K562 (cell line): ENCODE results near the gene SH2D3A. TPM values are rescaled to one million over a fixed set of nuclear protein-coding genes. Genes with fewer than 3 reads are reported as not detected.

ENCODE experiments used
- IFI16 ChIP-seq: fragments of 250-450 bp; sonication (Bioruptor Pico); IDR thresholded peaks from 2 replicates; pipeline ENCODE4 v2.1.2; 2022; ENCODE audit warnings: mild to moderate bottlenecking, inconsistent platforms
- ILK ChIP-seq: fragments of 450-650 bp; IDR thresholded peaks from 2 replicates; pipeline ENCODE4 v1.6.1; 2016; ENCODE audit warnings: missing genetic modification characterization, low read depth, mild to moderate bottlenecking, missing compliant biosample characterization, moderate library complexity, borderline replicate concordance
- MITF ChIP-seq: IDR thresholded peaks from 2 replicates; pipeline ENCODE4 v1.6.1; 2014; ENCODE audit warnings: antibody characterized with exemption
- NR2C1 ChIP-seq, 2 experiments: fragments of 450-650 bp; IDR thresholded peaks; 2 replicates each; pipeline ENCODE4 v1.6.1; 2017; ENCODE audit warnings: mild to moderate bottlenecking in 2 of 2, antibody characterized with exemption in 1 of 2, inconsistent platforms in 1 of 2, missing compliant biosample characterization in 1 of 2, missing genetic modification characterization in 1 of 2
- POU5F1 ChIP-seq: fragments of 150-350 bp; IDR thresholded peaks from 2 replicates; pipeline ENCODE4 v1.6.1; 2014; ENCODE audit warnings: borderline replicate concordance, low read length, low read depth, mild to moderate bottlenecking; ENCODE audit not compliant: partially characterized antibody
- SIN3A ChIP-seq, 2 experiments: fragments of 150-350 bp in 1 of 2; IDR thresholded peaks; 2 replicates each; pipeline ENCODE4 v1.6.1; 2011 to 2016; ENCODE audit warnings: borderline replicate concordance in 2 of 2, low read depth in 2 of 2, low read length in 2 of 2, mild to moderate bottlenecking in 2 of 2, moderate library complexity in 2 of 2; ENCODE audit not compliant: control insufficient read depth in 1 of 2
- SPI1 ChIP-seq: IDR thresholded peaks from 2 replicates; pipeline ENCODE4 v1.6.1; 2011; ENCODE audit warnings: low read depth, low read length, control low read depth, borderline replicate concordance
- ZNF146 ChIP-seq: IDR thresholded peaks from one replicate; pipeline ENCODE4 v1.6.1; 2018; ENCODE audit warnings: missing compliant biosample characterization; ENCODE audit not compliant: unreplicated experiment
- ZNF239 ChIP-seq: fragments of 250-450 bp; sonication (Bioruptor Pico); IDR thresholded peaks from 2 replicates; pipeline ENCODE4 v1.4.0; 2020; ENCODE audit warnings: mild to moderate bottlenecking
- polyA plus RNA-seq, 8 experiments: library from polyadenylated mRNA; depleted of rRNA in 4 of 8; stranded (reverse) in 5 of 8; unstranded in 3 of 8; fragments of >200 nt; fragmentation: Nextera tagmentation in 2 of 8; fragmentation: Illumina TruSeq in 1 of 8; extraction: Ambion mirVana in 2 of 8; extraction: Trizol in 1 of 8; gene quantifications; 2 replicates each; pipeline versions ENCODE4 v1.2.1 to v1.2.3, GENCODE V29; 2011 to 2014; ENCODE audit warnings: inconsistent platforms in 1 of 8, missing spikeins in 1 of 8
- total RNA-seq, 7 experiments: library from RNA; depleted of rRNA in 6 of 7; stranded (reverse); fragments of >200 nt in 6 of 7; fragmentation: Illumina TruSeq in 2 of 7; extraction: Trizol in 2 of 7; gene quantifications; 2 replicates each; pipeline versions ENCODE4 v1.2.1 to v1.2.3, GENCODE V29; 2011 to 2021; ENCODE audit warnings: low replicate concordance in 1 of 7
- TF ChIP-seq, protein P1 (sequence below): fragments of 200-800 bp; sonication (Bioruptor generic); IDR thresholded peaks from 2 replicates; pipeline ENCODE4 v1.6.1; 2016; ENCODE audit warnings: missing genetic modification characterization, missing compliant biosample characterization
- TF ChIP-seq, protein P2 (sequence below): fragments of 450-650 bp; IDR thresholded peaks from 2 replicates; pipeline ENCODE4 v1.6.1; 2018; ENCODE audit warnings: mild to moderate bottlenecking, low read depth; ENCODE audit not compliant: partially characterized antibody
- TF ChIP-seq, protein P3 (sequence below): fragments of 200-800 bp; sonication (Bioruptor generic); IDR thresholded peaks from 2 replicates; pipeline ENCODE4 v1.6.1; 2017; ENCODE audit warnings: missing genetic modification characterization, missing compliant biosample characterization

Gene SH2D3A
- total and polyA plus RNA-seq, 9 of the 15 experiments (the other 6 are each of a cell fraction or from before 2014, with no cell fraction given), result 0.75 to 26.3 (median 8.9) TPM

- TF ChIP-seq, protein P1, sequence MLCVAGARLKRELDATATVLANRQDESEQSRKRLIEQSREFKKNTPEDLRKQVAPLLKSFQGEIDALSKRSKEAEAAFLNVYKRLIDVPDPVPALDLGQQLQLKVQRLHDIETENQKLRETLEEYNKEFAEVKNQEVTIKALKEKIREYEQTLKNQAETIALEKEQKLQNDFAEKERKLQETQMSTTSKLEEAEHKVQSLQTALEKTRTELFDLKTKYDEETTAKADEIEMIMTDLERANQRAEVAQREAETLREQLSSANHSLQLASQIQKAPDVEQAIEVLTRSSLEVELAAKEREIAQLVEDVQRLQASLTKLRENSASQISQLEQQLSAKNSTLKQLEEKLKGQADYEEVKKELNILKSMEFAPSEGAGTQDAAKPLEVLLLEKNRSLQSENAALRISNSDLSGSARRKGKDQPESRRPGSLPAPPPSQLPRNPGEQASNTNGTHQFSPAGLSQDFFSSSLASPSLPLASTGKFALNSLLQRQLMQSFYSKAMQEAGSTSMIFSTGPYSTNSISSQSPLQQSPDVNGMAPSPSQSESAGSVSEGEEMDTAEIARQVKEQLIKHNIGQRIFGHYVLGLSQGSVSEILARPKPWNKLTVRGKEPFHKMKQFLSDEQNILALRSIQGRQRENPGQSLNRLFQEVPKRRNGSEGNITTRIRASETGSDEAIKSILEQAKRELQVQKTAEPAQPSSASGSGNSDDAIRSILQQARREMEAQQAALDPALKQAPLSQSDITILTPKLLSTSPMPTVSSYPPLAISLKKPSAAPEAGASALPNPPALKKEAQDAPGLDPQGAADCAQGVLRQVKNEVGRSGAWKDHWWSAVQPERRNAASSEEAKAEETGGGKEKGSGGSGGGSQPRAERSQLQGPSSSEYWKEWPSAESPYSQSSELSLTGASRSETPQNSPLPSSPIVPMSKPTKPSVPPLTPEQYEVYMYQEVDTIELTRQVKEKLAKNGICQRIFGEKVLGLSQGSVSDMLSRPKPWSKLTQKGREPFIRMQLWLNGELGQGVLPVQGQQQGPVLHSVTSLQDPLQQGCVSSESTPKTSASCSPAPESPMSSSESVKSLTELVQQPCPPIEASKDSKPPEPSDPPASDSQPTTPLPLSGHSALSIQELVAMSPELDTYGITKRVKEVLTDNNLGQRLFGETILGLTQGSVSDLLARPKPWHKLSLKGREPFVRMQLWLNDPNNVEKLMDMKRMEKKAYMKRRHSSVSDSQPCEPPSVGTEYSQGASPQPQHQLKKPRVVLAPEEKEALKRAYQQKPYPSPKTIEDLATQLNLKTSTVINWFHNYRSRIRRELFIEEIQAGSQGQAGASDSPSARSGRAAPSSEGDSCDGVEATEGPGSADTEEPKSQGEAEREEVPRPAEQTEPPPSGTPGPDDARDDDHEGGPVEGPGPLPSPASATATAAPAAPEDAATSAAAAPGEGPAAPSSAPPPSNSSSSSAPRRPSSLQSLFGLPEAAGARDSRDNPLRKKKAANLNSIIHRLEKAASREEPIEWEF (CRISPR knock-in tag), result no peak
- peak; percentile 98 for TF ChIP-seq NR2C1 (IDR thresholded peaks at IDR 0.05)
- TF ChIP-seq NR2C1 (tag; IDR thresholded peaks at IDR 0.05), result peak; percentile 98
- TF ChIP-seq, protein P2, sequence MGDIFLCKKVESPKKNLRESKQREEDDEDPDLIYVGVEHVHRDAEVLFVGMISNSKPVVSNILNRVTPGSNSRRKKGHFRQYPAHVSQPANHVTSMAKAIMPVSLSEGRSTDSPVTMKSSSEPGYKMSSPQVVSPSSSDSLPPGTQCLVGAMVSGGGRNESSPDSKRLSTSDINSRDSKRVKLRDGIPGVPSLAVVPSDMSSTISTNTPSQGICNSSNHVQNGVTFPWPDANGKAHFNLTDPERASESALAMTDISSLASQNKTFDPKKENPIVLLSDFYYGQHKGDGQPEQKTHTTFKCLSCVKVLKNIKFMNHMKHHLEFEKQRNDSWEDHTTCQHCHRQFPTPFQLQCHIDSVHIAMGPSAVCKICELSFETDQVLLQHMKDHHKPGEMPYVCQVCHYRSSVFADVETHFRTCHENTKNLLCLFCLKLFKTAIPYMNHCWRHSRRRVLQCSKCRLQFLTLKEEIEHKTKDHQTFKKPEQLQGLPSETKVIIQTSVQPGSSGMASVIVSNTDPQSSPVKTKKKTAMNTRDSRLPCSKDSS, result no peak
- TF ChIP-seq, protein P3, sequence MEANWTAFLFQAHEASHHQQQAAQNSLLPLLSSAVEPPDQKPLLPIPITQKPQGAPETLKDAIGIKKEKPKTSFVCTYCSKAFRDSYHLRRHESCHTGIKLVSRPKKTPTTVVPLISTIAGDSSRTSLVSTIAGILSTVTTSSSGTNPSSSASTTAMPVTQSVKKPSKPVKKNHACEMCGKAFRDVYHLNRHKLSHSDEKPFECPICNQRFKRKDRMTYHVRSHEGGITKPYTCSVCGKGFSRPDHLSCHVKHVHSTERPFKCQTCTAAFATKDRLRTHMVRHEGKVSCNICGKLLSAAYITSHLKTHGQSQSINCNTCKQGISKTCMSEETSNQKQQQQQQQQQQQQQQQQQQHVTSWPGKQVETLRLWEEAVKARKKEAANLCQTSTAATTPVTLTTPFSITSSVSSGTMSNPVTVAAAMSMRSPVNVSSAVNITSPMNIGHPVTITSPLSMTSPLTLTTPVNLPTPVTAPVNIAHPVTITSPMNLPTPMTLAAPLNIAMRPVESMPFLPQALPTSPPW (CRISPR knock-in tag), result no peak
- 0 out of 2 replicates have a peak, but pooled peaks have one; percentile 15 for TF ChIP-seq MITF
- no peak for TF ChIP-seq ZNF146
- 0 out of 4 replicates have a peak, but pooled peaks of 1 of the 2 experiments have one; percentile 27 for TF ChIP-seq SIN3A (IDR thresholded peaks at IDR 0.05; ENCODE audit: borderline replicate concordance in 2 of 2, control insufficient read depth in 1 of 2, low read depth in 2 of 2, low read length in 2 of 2)
- TF ChIP-seq IFI16 (CRISPR knock-in tag), result no peak
- 0 out of 2 replicates have a peak, but pooled peaks have one; percentile 8 for TF ChIP-seq ZNF239 (CRISPR knock-in tag)
- peak; percentile 100 for TF ChIP-seq SPI1
- TF ChIP-seq ILK, result no peak
- TF ChIP-seq POU5F1, result peak; percentile 80
Observed at GRCh38 chr19:6737873-6738786, 29.1 kb downstream of the SH2D3A start (continued).
